Tibial artery (tissue), 4 donors: Measurements from ENCODE around the gene SLC11A2.
A peak's percentile ranks its signal among the peaks of the same experiment; 100 is the strongest.
"Not testable (repeated sequence)": the region's sequence is repeated elsewhere in the genome, so short reads cannot be mapped to it uniquely, and the experiment has no call there.

Experiments used
- DNase-seq, 2 donors: peaks; one replicate each; pipeline ENCODE4 v3.0.0-alpha.2; 2019
- H3K27ac ChIP-seq, 2 donors: fragments of 200-600 bp; sonication (generic) in 1 of 2; 1 replicate in 1 of 2; 2 replicates in 1 of 2; pipeline ENCODE4 v1.5.1; 2018 to 2019; ENCODE audit warnings: mild to moderate bottlenecking in 1 of 2
- H3K27me3 ChIP-seq, 2 donors: fragments of 200-600 bp; sonication (generic) in 1 of 2; one replicate each; pipeline versions ENCODE4 v1.5.1 to v1.6.0; 2016 to 2019
- H3K36me3 ChIP-seq, 3 donors: fragments of 200-600 bp; sonication (generic) in 2 of 3; one replicate each; pipeline ENCODE4 v1.5.1; 2016 to 2019; ENCODE audit warnings: mild to moderate bottlenecking in 2 of 3
- H3K4me1 ChIP-seq, 4 donors: fragments of 200-600 bp; sonication (generic) in 2 of 4; 1 replicate in 3 of 4; 2 replicates in 1 of 4; pipeline ENCODE4 v1.5.1; 2016 to 2019
- H3K4me3 ChIP-seq, 2 donors: fragments of 200-600 bp; sonication (generic) in 1 of 2; 1 replicate in 1 of 2; 2 replicates in 1 of 2; pipeline ENCODE4 v1.5.1; 2018 to 2019; ENCODE audit warnings: mild to moderate bottlenecking in 2 of 2
- H3K9me3 ChIP-seq, 3 donors: fragments of 200-600 bp; sonication (generic) in 1 of 3; one replicate each; pipeline ENCODE4 v1.5.1; 2016 to 2019
- CTCF ChIP-seq, 2 experiments: fragments of 200-600 bp in 1 of 2; fragments of 450-650 bp in 1 of 2; IDR thresholded peaks; one replicate each; pipeline ENCODE4 v1.5.1; 2017 to 2019; ENCODE audit warnings: antibody characterized with exemption in 2 of 2, mild to moderate bottlenecking in 1 of 2, moderate library complexity in 1 of 2
- intact Hi-C: fragments of 100-400 bp; cut with DNase I; formaldehyde crosslinking; loops from one replicate; pipeline ENCODE4 v1.15.0; 2023; ENCODE audit warnings: low total_unique reads

Gene SLC11A2

GRCh38 chr12:50933459-50934124, 92.6 kb downstream of the SLC11A2 start:
- Histone ChIP-seq H3K4me1 (peaks cover 0 to 72% (median 32%) of the 10 kb centered on the region in 4 donors), H3K36me3 (peaks cover 21 to 48% (median 23%) of the 10 kb centered on the region in 3 donors), H3K27me3 (no peaks in the 10 kb centered on the region), H3K27ac (peak overlapping the region; percentile 56 to 70), H3K4me3 (no peak overlapping the region), H3K9me3 (no peaks in the 10 kb centered on the region)
- TF ChIP-seq CTCF (IDR thresholded peaks at IDR 0.05): no peak
- intact Hi-C loops: loop anchor here (10.0 kb wide), 1 partner anchor 109 kb away; no protein-coding TSS in a partner anchor
- no peak for DNase-seq

GRCh38 chr12:50932787-50933280, 93.3 kb downstream of the SLC11A2 start:
- TF ChIP-seq CTCF (IDR thresholded peaks at IDR 0.05): no peak
- DNase-seq: no peak
- intact Hi-C loops: loop anchor here (10.0 kb wide), 1 partner anchor 108 kb away; no protein-coding TSS in a partner anchor
- no peaks in the 10 kb centered on the region for H3K27me3 ChIP-seq
- H3K4me3 ChIP-seq: no peak overlapping the region
- H3K27ac ChIP-seq: peak overlapping the region; percentile 56 to 70
- H3K4me1 ChIP-seq: peaks cover 0 to 80% (median 35%) of the 10 kb centered on the region in 4 donors
- H3K9me3 ChIP-seq: no peaks in the 10 kb centered on the region
- peaks cover 21 to 48% (median 23%) of the 10 kb centered on the region in 3 donors for H3K36me3 ChIP-seq

- H3K27ac ChIP-seq, H3K27me3 ChIP-seq, DNase-seq, H3K4me3 ChIP-seq, H3K9me3 ChIP-seq: not testable (repeated sequence)
- Histone ChIP-seq H3K4me1 (peaks cover 0 to 79% (median 36%) of the 10 kb centered on the region in 4 donors), H3K36me3 (peaks cover 21 to 48% (median 23%) of the 10 kb centered on the region in 3 donors)
- intact Hi-C loops: loop anchor here (10.0 kb wide), 1 partner anchor 106 kb away; no protein-coding TSS in a partner anchor
Measured at GRCh38 chr12:50930477-50930876, 95.7 kb downstream of the SLC11A2 start.

- intact Hi-C loops: loop anchor here (5.0 to 10.0 kb wide), 2 partner anchors 52 to 105 kb away; no protein-coding TSS in a partner anchor
- Histone ChIP-seq H3K27ac (peak overlapping the region; percentile 81 to 84), H3K27me3 (no peaks in the 10 kb centered on the region), H3K9me3 (no peaks in the 10 kb centered on the region), H3K36me3 (peaks cover 21 to 48% (median 23%) of the 10 kb centered on the region in 3 donors), H3K4me1 (peaks cover 0 to 72% (median 33%) of the 10 kb centered on the region in 4 donors), H3K4me3 (peak overlapping the region in 1 of 2 donors; percentile 63)
- no peak for TF ChIP-seq CTCF (IDR thresholded peaks at IDR 0.05)
- no peak for DNase-seq
Measured at GRCh38 chr12:50929831-50930230, 96.4 kb downstream of the SLC11A2 start.
